ENCODE data around the gene DDX54.

- TF ChIP-seq TAF1 (IDR thresholded peaks at IDR 0.05; ENCODE audit: low read depth, low read length) (no peak), POLR2A (IDR thresholded peaks at IDR 0.05; ENCODE audit: low read depth, low read length) (no peak), POLR2AphosphoS5 (IDR thresholded peaks at IDR 0.05; ENCODE audit: low read depth, low read length) (no peak), PAX5 (IDR thresholded peaks at IDR 0.05; ENCODE audit: insufficient read depth, low read length, severe bottlenecking) (no peak), POU2F2 (IDR thresholded peaks at IDR 0.05; ENCODE audit: low read depth, low read length) (no peak)
These were observed 69.7 kb downstream of the DDX54 start for GRCh38 chr12:113115455-113116126.
